ENCODE data around the gene SCGB1C1. TPM values are rescaled to one million over a fixed set of nuclear protein-coding genes. Genes with fewer than 3 reads are reported as not detected.

SCGB1C1 gene
- total and polyA plus RNA-seq, 9 of the 15 experiments (the other 6 are each of a cell fraction or from before 2014, with no cell fraction given): not detected

- no peak for TF ChIP-seq MITF (IDR thresholded peaks at IDR 0.05)
- peak; percentile 9; the same call in 1 of the 2 replicates for TF ChIP-seq NR2C2 (CRISPR knock-in tag; IDR thresholded peaks at IDR 0.05)
- peak; percentile 92 for TF ChIP-seq NR2C2 (tag; IDR thresholded peaks at IDR 0.05)
- no peak for TF ChIP-seq ZNF609 (CRISPR knock-in tag; IDR thresholded peaks at IDR 0.05; ENCODE audit: borderline replicate concordance)
- no peak for TF ChIP-seq MLX (CRISPR knock-in tag; conservative IDR thresholded peaks at IDR 0.05)
- peak; percentile 19; the same call in 1 of the 2 replicates for TF ChIP-seq ELF4 (CRISPR knock-in tag; IDR thresholded peaks at IDR 0.05)
- TF ChIP-seq SREBF1 (IDR thresholded peaks at IDR 0.05; ENCODE audit: borderline replicate concordance, low read depth, low read length): no peak
- no peak for TF ChIP-seq GTF3C2 (IDR thresholded peaks at IDR 0.05; ENCODE audit: borderline replicate concordance, extremely low read depth, insufficient read length)
- TF ChIP-seq ZNF311 (CRISPR knock-in tag; IDR thresholded peaks at IDR 0.05): no peak
- TF ChIP-seq BRD4 (IDR thresholded peaks at IDR 0.05): no peak
- no peak for TF ChIP-seq ZNF23 (CRISPR knock-in tag; IDR thresholded peaks at IDR 0.05)
- TF ChIP-seq ZBTB7A (IDR thresholded peaks at IDR 0.05; ENCODE audit: borderline replicate concordance, control insufficient read depth, low read depth, low read length): peak; percentile 36; the same call in 1 of the 2 replicates
- peak; percentile 49 for TF ChIP-seq SMAD1 (IDR thresholded peaks at IDR 0.05; ENCODE audit: low read depth, low read length, partially characterized antibody)
- no peak for TF ChIP-seq IFI16 (CRISPR knock-in tag; IDR thresholded peaks at IDR 0.05)
- peak; percentile 70; the same call in 1 of the 2 replicates for TF ChIP-seq TGIF2 (CRISPR knock-in tag; IDR thresholded peaks at IDR 0.05)
- no peak for TF ChIP-seq ZNF239 (CRISPR knock-in tag; IDR thresholded peaks at IDR 0.05)
These were observed 44.2 kb downstream of the SCGB1C1 start, which contains the start of gene PSMD13 (continued) for GRCh38 chr11:236774-237767.

Data from K562 (cell line).